Measurements from ENCODE around the gene MYO18B. TPM values are rescaled to one million over a fixed set of nuclear protein-coding genes. Genes with fewer than 3 reads are reported as not detected.

The MYO18B gene
- total and polyA plus RNA-seq, 2 of the 4 experiments (the other 2 are of a cell fraction), result under 0.01 TPM; not detected in 1

GRCh38 chr22:25753252-25753651, 11.3 kb downstream of the MYO18B start:
- TF ChIP-seq MAFK (IDR thresholded peaks at IDR 0.05; ENCODE audit: low read depth, low read length) (0 out of 2 replicates have a peak, but pooled peaks have one; percentile 25), MXI1 (IDR thresholded peaks at IDR 0.05; ENCODE audit: borderline replicate concordance, low read depth, low read length) (no peak)
- Histone ChIP-seq H3K56ac (ENCODE audit: extremely low read depth, insufficient read depth, low read length) (no peak overlapping the region), H3K27me3 (ENCODE audit: control insufficient read depth, insufficient read depth, low read length) (no peaks in the 10 kb centered on the region), H4K20me1 (ENCODE audit: insufficient read depth, low read length) (no peaks in the 10 kb centered on the region), H2BK120ac (ENCODE audit: low read depth, low read length) (no peak overlapping the region), H4K91ac (ENCODE audit: insufficient read depth, low read depth, low read length) (no peak overlapping the region), H3K27ac (ENCODE audit: insufficient read depth, low read length) (no peak overlapping the region), H2AFZ (replicated peaks; ENCODE audit: low read length, poor library complexity) (no peak overlapping the region), H3K4me1 (ENCODE audit: control insufficient read depth, insufficient read depth, low read length) (no peaks in the 10 kb centered on the region), H4K5ac (ENCODE audit: low read depth, low read length) (no peak overlapping the region), H2BK5ac (ENCODE audit: low read depth, low read length, poor library complexity, severe bottlenecking) (no peak overlapping the region), H3K18ac (ENCODE audit: low read depth, low read length) (no peak overlapping the region), H3K9me3 (ENCODE audit: control insufficient read depth, insufficient read depth, low read length) (peaks cover 2% of the 10 kb centered on the region; the same call in 1 of the 2 replicates), H2BK20ac (ENCODE audit: low read depth, low read length) (no peak overlapping the region), H2AK9ac (replicated peaks; ENCODE audit: low read depth, low read length, poor library complexity) (no peak overlapping the region), H3K4me3 (ENCODE audit: insufficient read depth, low read depth, low read length) (no peak overlapping the region), H2BK15ac (ENCODE audit: low read depth, low read length) (no peak overlapping the region), H3K9ac (ENCODE audit: low read depth, low read length) (no peak overlapping the region), H3K4ac (ENCODE audit: low read depth, low read length) (no peak overlapping the region), H3K79me1 (ENCODE audit: low read depth in 1 of 2, low read length in 2 of 2) (no peaks in the 10 kb centered on the region), H3K36me3 (ENCODE audit: control insufficient read depth, insufficient read depth, low read length) (no peaks in the 10 kb centered on the region), H3K4me2 (ENCODE audit: low read depth, low read length) (no peak overlapping the region), H3K14ac (replicated peaks; ENCODE audit: low read depth, low read length) (no peak overlapping the region), H4K8ac (ENCODE audit: low read depth in 2 of 2, low read length in 2 of 2) (no peak overlapping the region), H2AK5ac (ENCODE audit: low read depth, low read length) (no peak overlapping the region), H3K9me1 (ENCODE audit: insufficient read depth, low read length) (no peaks in the 10 kb centered on the region), H3K23ac (ENCODE audit: low read depth, low read length) (no peak overlapping the region)
- no peak for ATAC-seq (ENCODE audit: low read depth)
- intact Hi-C loops (cut with micrococcal nuclease), result no loop called here
- in situ Hi-C loops (cut with MboI; ENCODE audit: low sequenced_read_pairs), result no loop called here
- BruUV-seq (replicated peaks), result no TSS peak
- DNase-seq, result no peak
- ChIA-PET CTCF (no interaction called here), POLR2A (ENCODE audit: unreplicated experiment) (no interaction called here)
- dilution Hi-C loops (cut with HindIII; ENCODE audit: low sequenced_read_pairs, unreplicated experiment), result no loop called here
- 79% methylated on average over 7 of the region's 14 CpGs; no CpG with 5 or more reads in 1 of the 2 experiments for WGBS, 2 experiments (ENCODE audit: extremely low coverage in 2 of 2, insufficient read length in 1 of 2)
